ENCODE results near the gene ZNF565. TPM values are rescaled to one million over a fixed set of nuclear protein-coding genes. Genes with fewer than 3 reads are reported as not detected.

ZNF565 gene
- total RNA-seq, 6 experiments from 2014 or later, result 2.7 to 3.7 (median 3.1) TPM

DNA sequence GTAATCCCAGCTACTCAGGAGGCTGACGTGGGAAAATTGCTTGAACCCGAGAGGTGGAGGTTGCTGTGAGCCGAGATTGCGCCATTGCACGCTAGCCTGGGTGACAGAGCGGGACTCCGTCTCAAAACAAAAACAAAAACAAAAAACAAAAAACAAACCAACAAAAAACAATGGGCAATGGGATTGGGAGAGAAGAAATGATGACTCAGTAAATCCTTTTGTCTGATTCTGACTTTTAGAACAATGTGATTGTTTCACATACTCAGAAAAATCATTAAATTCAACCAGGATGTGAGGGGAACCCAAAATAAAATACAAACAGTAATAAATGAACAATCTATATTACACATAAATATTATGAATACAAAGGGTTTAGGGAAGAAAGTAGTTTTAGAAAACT, 5.1 kb downstream of the ZNF565 start:
- H3K4me3 Mint-ChIP-seq, result no peak overlapping the region
- no peak overlapping the region for H3K27ac Mint-ChIP-seq
- no peaks in the 10 kb centered on the region for H3K4me1 Mint-ChIP-seq (ENCODE audit: low read depth)

DNA sequence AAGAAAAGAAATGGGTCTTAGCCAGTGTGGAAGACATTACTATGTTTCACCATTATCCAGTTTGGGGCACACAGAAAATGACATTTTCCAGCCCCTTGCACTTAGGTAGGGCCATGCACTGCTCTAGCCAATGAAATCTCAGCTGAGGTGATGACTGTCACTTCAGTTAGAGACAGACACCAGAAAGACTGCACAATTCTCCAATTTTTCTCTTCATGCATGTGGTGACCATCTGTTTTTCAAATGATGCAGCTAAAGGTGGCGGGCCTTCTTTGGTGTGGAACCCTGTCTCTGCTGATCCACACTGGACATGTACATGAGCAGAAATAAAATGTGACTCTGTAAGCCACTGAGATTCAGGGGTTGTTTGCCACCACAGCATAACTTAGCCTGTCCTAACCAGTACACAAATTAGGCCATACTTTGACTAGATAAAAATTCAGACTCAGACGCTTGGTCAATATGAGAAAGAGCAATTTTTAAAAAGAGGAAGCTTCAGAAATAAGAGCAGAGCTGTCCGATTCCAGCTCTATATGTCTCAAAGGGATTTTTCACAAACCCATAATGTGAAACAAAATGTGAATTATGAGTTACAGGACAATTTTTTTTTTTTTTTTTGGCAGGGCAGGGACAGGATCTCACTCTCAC, 6.7 kb downstream of the ZNF565 start:
- H3K36me3 Mint-ChIP-seq (ENCODE audit: low read depth), result 0 out of 2 replicates have a peak, but pooled peaks cover 8% of the 10 kb centered on the region
- no peaks in the 10 kb centered on the region for H3K9me3 Mint-ChIP-seq
- no peak for DNase-seq
- no peak overlapping the region for H3K27ac Mint-ChIP-seq
- no peak overlapping the region for H3K4me3 Mint-ChIP-seq
- H3K4me1 Mint-ChIP-seq (ENCODE audit: low read depth), result no peaks in the 10 kb centered on the region
- H3K27me3 Mint-ChIP-seq (ENCODE audit: insufficient read depth), result no peaks in the 10 kb centered on the region
- TF ChIP-seq, protein P1, sequence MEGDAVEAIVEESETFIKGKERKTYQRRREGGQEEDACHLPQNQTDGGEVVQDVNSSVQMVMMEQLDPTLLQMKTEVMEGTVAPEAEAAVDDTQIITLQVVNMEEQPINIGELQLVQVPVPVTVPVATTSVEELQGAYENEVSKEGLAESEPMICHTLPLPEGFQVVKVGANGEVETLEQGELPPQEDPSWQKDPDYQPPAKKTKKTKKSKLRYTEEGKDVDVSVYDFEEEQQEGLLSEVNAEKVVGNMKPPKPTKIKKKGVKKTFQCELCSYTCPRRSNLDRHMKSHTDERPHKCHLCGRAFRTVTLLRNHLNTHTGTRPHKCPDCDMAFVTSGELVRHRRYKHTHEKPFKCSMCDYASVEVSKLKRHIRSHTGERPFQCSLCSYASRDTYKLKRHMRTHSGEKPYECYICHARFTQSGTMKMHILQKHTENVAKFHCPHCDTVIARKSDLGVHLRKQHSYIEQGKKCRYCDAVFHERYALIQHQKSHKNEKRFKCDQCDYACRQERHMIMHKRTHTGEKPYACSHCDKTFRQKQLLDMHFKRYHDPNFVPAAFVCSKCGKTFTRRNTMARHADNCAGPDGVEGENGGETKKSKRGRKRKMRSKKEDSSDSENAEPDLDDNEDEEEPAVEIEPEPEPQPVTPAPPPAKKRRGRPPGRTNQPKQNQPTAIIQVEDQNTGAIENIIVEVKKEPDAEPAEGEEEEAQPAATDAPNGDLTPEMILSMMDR (IDR thresholded peaks at IDR 0.05), result no peak

More for the DNA sequence above, 5.1 kb downstream of the ZNF565 start:
- Mint-ChIP-seq H3K27me3 (ENCODE audit: insufficient read depth) (no peaks in the 10 kb centered on the region), H3K9me3 (no peaks in the 10 kb centered on the region), H3K36me3 (ENCODE audit: low read depth) (0 out of 2 replicates have a peak, but pooled peaks cover 8% of the 10 kb centered on the region)
- TF ChIP-seq, protein P1 (IDR thresholded peaks at IDR 0.05), result no peak
- no peak for DNase-seq

DNA sequence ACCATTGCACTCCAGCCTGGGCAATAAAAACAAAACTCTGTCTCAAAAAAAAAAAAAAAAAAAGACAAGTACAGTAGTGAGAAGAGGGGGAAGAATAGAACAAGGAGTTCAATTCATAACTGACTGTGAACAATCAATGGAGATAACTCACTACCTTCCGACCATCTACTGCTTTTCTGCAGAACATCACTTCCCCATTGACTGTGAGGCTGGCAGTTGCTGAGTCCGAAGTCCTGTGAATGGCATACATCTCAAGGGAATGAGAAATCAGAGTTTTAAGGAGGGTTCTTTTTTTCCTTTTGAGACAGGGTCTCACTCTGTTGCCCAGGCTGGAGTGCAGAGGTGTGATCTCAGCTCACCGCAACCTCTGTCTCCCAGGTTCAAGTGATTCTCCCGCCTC, 11.2 kb downstream of the ZNF565 start:
- Mint-ChIP-seq H3K27ac (no peak overlapping the region), H3K4me1 (ENCODE audit: low read depth) (no peaks in the 10 kb centered on the region), H3K27me3 (ENCODE audit: insufficient read depth) (no peaks in the 10 kb centered on the region), H3K36me3 (ENCODE audit: low read depth) (peaks cover 1% of the 10 kb centered on the region; the same call in 1 of the 2 replicates), H3K9me3 (no peaks in the 10 kb centered on the region), H3K4me3 (no peak overlapping the region)
- TF ChIP-seq, protein P1 (IDR thresholded peaks at IDR 0.05), result no peak
- DNase-seq, result no peak

DNA sequence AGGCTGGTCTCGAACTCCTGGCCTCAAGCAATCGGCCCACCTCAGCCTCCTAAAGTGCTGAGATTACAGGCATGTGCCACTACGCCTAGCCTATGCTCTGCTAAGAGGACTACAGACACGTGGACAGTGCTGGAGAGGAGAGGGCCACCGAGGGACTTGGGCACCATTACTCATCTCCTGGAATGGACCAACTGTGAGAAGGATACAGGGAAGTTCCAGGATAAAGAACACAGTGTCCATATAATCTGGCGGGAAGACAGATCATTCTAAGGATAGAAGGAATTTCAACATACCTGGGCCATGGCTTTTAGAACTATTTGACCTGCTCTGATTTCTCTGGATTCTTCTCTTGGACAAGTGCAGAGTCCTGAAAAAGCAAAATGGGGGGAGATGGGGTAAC, 12.8 kb downstream of the ZNF565 start:
- Mint-ChIP-seq H3K27ac (no peak overlapping the region), H3K4me3 (no peak overlapping the region), H3K36me3 (ENCODE audit: low read depth) (peaks cover 5% of the 10 kb centered on the region; the same call in 1 of the 2 replicates), H3K9me3 (no peaks in the 10 kb centered on the region), H3K4me1 (ENCODE audit: low read depth) (no peaks in the 10 kb centered on the region), H3K27me3 (ENCODE audit: insufficient read depth) (no peaks in the 10 kb centered on the region; the same call in 1 of the 2 replicates)
- TF ChIP-seq, protein P1 (IDR thresholded peaks at IDR 0.05), result no peak
- DNase-seq, result no peak

DNA sequence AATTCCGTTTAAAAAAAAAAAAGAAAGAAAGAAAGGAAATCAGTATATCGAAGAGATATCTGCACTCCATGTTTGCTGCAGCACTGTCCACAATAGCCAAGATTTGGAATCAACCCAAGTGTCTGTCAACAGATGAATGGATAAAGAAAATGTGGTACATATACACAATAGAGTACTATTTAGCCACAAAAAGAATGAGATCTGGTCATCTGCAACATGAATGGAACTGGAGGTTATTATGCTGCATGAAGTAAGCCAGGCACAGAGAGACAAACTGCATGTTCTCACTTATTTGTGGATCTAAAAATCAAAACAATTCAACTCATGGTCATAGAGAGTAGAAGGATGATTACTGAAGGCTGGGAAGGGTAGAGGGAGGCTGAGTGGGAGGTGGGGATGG, 16.3 kb downstream of the ZNF565 start:
- no peaks in the 10 kb centered on the region for H3K9me3 Mint-ChIP-seq
- peaks cover 5% of the 10 kb centered on the region; the same call in 1 of the 2 replicates for H3K36me3 Mint-ChIP-seq (ENCODE audit: low read depth)
- TF ChIP-seq, protein P1 (IDR thresholded peaks at IDR 0.05), result no peak
- H3K4me3 Mint-ChIP-seq, result no peak overlapping the region
- H3K27ac Mint-ChIP-seq, result no peak overlapping the region
- H3K4me1 Mint-ChIP-seq (ENCODE audit: low read depth), result no peaks in the 10 kb centered on the region
- no peak for DNase-seq
- no peaks in the 10 kb centered on the region; the same call in none of the 2 replicates for H3K27me3 Mint-ChIP-seq (ENCODE audit: insufficient read depth)
